T-helper 2 cell treated with Interferon-gamma antibody and Interleukin-4, amounts not matched to agents 100 ng/mL and 5 ng/mL, for 36 hours (primary cell): ENCODE measurements around the gene GOLGA3. TPM values are rescaled to one million over a fixed set of nuclear protein-coding genes. Genes with fewer than 3 reads are reported as not detected.
"Not testable (repeated sequence)": the region's sequence is repeated elsewhere in the genome, so short reads cannot be mapped to it uniquely, and the experiment has no call there.

ENCODE experiments used
- intact Hi-C: fragments of 100-400 bp; cut with micrococcal nuclease; formaldehyde crosslinking; loops from one replicate; pipeline ENCODE4 v1.15.1; 2023
- total RNA-seq: library from RNA; stranded (reverse); gene quantifications from 2 replicates; pipeline ENCODE4 v1.2.3, GENCODE V29; 2022

The GOLGA3 gene
- total RNA-seq, 1 donor from 2014 or later = 55.2 TPM

DNA sequence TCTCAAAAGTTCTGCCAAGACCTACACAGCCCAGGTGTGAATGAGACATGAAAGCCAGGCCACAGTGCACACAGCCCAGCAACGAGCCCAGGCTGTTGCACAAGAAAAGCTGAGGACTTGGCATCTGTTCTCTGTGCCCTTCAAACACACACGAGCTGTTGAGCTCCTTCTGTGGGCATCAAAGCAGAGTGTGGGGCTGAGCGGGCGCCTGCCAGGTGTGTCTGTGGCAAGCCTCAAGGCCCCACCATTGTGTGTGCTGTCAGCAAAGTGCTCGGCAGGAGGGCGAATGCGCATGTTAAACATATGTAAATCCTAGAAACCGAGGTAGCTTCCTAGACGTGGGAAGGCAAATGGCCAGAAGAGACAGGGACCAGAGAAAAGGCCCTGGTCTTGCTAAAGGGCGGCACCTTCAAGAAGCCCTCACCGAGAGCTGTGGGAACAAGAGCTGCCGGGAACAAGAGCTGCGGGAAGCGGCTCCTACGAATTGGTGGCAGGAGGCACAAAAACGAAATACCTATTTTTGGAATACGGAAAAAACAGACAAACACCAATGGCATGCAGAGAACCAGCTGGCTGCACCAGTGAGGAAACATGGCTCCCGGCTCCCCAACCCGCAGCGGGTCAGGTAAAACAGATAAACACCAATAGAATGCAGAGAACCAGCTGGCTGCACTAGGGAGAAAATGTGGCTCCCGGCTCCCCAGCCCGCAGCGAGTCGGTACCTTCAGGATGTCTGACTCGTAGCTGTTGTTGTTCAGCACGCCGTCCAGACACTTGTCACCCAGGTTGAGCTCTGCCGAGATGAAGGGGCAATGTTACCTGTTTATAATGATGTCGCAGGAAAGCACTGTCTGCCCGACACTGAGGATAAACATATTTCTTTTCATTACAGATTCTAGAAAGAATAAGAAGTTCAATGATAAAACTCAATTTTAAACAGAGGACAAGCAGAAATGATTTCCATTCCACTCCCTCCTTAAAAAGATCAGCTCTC, 19.0 kb upstream of the GOLGA3 start:
- intact Hi-C loops = no loop called here

DNA sequence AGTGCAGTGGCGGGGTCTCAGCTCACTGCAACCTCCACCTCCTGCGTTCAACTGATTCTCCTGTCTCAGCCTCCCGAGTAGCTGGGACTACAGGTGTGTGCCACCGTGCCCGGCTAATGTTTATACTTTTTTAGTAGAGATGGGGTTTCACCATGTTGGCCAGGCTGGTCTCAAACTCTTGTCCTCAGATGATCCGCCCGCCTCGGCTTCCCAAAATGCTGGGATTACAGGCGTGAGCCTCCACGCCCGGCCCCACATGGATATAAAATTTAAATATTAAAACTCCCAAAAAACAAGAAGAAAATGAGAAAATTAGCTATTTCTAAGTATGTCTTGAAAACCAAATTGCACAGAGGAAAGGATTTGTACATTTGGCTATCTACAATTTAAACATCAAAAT, 16.0 kb upstream of the GOLGA3 start:
- intact Hi-C loops = not testable (repeated sequence)

DNA sequence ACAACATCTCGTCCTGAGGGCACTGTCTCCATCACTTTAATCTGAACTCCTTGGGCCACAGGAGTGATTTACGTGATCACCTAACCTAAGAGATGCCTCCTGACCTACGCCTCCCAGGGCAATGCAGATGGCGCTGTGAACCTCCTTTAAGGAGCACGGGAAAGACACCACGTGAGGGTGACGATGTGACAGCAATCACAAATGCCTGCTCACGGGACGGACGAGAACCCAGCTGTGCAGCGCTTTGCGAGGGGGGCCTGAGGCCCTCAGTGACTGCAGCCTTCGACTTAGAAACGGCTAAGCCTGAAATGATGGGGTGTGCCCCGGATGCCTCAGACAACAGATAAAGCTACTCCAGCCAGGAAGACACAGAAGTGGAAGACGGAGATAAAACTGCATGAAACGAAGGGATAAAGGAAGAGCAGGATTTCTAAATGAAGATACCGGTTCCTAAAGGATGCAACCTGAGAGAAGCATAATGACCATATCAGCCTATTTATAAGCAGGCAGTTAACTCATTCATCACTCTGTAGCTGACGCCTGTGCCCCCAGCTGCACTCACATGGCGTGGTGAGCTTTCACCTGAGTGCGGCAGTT, 13.9 kb upstream of the GOLGA3 start:
- intact Hi-C loops = no loop called here

DNA sequence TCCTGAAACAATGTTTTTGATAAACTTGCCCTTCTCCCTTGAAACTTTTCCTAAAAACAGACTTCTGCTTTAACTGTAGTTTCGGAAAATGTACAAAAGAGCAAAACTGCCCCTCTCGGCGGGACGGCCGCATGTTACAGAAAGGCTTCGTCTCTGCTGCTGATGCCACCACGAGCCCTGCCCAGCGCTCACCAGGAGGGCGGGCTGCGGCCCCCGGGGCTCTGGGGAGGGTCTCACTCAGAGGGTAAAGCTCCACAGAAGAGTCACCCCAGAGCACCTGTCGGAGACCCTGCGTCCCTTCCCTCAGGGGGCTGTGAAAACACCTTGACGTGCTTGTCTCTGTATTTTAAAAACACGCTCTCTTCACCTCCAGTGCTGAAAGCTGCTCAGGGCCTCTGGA, 12.5 kb upstream of the GOLGA3 start:
- intact Hi-C loops = no loop called here

DNA sequence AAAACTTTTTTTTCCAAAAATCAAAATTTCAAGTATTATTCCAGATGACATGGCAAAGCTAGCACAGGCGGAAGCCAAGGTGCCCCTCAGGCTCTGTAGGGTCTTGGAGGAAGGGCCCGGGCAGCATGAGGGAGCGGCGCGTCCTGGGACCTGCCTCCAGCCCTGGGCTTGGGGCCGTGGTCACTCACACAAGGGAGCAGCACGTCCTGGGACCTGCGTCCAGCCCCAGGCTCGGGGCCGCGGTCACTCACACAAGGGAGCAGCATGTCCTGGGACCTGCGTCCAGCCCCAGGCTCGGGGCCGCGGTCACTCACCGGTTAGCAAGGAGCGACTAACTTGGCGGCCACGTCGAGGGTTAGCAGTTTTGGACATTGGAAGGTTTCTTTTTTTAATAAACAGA, 11.9 kb upstream of the GOLGA3 start:
- intact Hi-C loops = no loop called here

DNA sequence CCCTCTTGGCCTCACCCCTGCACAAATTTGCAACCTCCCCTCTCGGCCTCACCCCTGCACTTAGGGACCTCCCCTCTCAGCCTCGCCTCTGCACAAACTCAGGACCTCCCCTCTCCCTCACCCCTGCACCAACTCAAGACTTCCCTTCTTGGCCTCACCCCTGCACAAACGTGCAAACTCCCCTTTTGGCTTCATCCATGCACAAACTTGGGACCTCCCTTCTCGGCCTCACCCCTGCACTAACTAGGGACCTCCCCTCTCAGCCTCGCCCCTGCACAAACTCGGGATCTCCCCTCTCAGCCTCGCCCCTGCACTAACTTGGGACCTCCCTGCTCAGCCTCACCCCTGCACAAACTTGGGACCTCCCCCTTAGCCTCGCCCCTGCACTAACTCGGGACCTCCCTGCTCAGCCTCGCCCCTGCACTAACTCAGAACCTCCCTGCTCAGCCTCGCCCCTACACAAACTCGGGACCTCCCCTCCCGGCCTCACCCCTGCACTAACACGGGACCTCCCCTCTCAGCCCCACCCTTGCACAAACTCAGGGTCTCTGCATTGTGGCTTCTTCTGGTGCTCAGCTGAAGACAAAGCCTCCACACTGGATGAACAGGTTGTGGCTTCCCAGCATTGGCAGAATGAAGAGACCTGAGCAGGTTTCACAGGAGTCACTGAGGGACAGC, 11.0 kb upstream of the GOLGA3 start:
- intact Hi-C loops = no loop called here

DNA sequence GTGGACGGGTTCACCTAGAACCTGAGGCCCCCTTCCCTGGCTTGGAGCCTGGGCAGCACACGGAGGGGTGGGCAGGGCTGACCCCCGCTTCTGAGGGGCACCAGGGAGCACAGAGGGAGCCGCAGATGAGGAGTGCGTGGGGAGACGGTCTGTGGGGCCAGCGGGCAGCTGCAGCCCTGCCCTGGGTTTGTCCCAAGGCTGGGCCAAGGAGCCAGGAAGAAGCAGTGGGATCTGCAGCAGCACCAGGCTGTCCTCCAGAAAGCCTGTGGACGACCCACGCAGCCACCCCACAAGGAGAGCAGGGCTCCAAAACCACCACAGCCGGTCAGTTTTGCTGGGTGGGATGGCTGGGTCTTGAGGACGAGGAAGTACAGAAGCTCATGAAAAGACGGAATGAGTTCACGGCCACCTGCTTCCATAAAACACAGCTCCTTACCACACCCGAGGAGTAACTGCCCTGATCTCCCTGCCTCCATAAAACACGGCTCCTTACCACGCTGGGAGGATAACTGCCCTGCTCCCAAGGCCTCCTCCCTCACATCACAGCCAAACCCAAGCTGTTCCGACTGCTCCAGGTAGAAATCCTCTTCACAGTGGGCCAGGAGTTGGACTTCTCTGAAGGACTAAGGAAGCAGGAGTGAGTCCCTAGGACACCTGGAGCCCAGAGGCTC, 9.9 kb upstream of the GOLGA3 start:
- intact Hi-C loops = no loop called here

DNA sequence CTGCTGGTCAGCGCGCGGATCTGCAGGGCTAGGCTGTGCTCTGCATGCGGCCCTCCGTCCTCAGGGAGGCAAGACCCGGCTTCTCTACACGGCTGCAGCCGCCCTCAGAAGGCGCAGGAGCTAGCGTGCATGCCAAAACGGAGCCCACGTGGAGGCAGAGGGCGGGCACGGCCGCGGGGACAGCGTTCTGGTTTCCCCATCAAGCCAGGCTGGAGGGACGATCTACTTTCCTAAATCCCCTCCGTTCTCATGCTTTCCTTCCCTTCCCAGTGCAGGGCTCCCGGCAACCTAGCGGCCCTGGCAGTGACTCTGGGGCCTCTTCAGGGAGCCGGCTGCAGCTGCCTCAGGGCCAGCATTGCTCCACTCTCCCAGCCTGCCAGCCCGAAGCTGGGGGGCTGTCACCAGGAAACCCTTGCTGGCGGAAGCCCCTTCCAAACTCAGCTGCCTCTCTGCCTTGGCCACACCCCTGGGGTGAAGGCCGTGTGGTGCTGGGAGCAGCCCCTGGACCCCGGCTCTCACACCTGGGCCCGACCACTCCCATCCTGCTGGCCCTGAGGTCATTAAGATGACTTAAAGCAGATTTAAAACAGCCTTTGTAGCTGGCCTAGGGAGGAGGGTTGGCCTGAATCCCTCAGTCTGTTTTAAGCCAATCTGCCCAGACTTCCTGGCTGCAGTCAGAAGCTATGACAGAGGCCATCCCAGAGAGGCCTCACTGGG, 9.2 kb upstream of the GOLGA3 start:
- intact Hi-C loops = no loop called here

DNA sequence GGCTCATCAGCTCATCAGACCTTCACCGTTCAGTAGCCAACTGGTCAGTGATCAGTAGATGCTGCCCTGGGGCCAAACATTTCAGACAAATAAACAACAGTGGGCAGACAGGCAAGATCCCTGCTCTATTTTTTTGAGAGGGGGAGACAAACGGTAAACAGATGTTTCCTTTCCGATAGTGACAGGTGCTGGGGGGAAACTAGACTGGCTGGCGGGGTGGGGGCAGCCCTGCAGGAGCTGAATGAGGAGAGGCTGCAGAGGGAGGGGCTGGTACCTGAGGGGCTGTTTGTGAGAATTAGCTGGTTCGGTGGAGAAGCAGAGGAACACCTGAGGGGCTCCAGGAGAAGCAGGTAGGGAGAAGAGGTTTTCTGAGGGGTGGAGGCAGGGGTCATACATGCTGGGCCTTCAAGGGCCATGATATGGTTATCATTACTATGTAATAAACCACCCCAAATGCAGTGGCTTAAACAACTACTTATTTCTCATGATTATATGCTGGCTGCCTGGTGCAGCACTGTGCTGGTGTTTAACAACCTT, 8.2 kb upstream of the GOLGA3 start:
- intact Hi-C loops = no loop called here

DNA sequence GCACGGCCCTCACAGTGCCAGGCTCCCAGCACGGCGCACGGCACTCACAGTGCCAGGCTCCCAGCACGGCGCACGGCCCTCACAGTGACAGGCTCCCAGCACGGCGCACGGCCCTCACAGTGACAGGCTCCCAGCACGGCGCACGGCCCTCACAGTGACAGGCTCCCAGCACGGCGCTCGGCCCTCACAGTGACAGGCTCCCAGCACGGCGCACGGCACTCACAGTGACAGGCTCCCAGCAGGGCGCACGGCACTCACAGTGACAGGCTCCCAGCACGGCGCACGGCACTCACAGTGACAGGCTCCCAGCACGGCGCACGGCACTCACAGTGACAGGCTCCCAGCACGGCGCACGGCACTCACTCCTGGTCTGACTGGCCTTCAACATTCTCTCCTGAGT, 7.6 kb upstream of the GOLGA3 start:
- intact Hi-C loops = not testable (repeated sequence)

DNA sequence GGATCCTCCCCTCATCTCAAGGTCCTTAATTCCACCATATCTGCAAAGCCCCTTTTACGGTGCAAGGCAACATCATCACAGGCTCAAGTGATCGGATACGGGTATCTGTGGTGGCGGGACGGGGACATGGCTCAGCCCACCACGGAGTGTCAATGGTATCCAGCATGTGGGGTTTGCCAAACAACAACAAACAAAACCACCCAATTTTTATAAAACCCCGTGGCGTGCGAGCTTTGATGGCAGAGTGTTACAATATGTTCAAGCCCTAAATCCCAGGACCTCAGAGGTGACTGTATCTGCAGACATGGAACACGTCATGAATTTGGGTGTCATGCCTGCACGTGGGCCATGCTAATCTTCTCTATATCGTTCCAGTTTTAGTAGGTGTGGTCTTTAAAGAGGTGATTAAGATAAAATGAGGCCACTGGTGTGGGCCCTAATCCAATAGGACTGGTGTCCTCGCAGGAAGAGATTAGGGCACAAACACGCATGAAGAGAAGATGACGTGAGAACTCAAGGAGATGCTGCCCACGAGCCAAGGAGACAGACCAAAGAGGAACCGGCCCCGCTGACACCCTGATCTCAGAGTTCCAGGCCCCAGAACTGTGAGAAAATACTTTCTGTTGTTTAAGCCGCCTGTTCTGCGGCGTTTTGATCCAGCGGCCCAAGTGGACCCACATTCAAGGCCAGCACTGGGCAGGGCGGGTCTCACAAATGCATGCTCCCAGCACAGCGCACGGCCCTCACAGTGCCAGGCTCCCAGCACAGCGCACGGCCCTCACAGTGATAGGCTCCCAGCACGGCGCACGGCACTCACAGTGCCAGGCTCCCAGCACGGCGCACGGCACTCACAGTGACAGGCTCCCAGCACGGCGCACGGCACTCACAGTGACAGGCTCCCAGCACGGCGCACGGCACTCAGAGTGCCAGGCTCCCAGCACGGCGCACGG, 6.7 kb upstream of the GOLGA3 start:
- intact Hi-C loops = no loop called here

DNA sequence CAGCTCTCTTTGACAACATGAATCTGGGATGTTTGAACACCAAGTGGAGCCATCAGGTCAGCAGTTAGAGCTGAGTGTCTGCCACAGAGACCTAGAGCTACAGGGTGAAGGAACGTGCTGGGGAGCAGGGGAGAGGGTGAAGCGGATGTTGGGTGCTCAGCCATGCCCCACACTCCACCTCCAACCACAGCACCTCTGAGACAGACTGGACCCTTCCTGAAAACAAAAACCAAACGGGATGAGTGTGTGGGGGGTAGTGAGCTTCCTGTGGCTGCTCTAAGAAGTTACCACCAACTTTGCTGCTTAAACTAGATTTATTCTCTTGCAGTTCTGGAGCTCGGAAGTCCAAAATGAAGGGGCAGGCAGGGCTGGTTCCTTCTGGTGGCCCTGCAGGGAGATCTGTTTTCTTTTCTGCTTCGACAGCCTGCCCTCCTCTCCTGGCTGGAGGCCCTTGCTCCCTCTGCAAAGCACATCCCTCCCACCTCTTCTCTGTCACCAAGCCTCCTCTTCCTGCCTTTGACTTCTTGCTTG, 5.6 kb upstream of the GOLGA3 start:
- intact Hi-C loops = no loop called here

DNA sequence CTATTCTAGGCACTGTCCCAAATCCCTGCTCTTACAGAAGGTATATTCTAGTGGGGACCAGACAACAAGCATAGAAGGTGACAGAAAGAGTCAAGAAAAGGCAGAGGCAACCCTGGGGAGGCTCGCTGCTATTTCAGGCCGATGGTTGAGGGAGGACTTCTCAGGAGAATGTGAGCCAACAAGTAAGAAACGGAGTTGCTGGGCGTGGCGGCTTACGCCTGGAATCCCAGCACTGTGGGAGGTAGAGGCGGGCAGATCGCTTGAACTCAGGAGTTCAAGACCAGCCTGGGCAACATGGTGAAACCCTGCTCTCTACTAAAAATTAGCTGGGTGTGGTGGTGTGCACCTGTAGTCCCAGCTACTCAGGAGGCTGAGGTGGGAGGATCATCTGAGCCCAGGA, 4.7 kb upstream of the GOLGA3 start:
- intact Hi-C loops = no loop called here

DNA sequence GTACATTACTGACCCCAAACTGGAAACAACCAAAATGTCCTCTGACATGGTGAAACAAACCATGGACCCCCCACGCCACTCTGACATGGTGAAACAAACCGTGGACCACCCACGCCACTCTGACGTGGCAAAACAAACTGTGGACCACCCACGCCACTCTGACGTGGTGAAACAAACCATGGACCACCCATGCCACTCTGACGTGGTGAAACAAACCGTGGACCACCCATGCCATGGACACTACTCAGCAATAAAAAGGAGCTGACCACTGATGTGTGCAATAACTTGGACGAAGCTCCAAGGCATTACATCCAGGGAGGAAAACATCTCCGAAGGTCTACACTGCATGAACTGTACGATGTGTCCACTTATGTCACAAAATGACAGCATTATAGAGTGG, 3.1 kb upstream of the GOLGA3 start:
- intact Hi-C loops = no loop called here

DNA sequence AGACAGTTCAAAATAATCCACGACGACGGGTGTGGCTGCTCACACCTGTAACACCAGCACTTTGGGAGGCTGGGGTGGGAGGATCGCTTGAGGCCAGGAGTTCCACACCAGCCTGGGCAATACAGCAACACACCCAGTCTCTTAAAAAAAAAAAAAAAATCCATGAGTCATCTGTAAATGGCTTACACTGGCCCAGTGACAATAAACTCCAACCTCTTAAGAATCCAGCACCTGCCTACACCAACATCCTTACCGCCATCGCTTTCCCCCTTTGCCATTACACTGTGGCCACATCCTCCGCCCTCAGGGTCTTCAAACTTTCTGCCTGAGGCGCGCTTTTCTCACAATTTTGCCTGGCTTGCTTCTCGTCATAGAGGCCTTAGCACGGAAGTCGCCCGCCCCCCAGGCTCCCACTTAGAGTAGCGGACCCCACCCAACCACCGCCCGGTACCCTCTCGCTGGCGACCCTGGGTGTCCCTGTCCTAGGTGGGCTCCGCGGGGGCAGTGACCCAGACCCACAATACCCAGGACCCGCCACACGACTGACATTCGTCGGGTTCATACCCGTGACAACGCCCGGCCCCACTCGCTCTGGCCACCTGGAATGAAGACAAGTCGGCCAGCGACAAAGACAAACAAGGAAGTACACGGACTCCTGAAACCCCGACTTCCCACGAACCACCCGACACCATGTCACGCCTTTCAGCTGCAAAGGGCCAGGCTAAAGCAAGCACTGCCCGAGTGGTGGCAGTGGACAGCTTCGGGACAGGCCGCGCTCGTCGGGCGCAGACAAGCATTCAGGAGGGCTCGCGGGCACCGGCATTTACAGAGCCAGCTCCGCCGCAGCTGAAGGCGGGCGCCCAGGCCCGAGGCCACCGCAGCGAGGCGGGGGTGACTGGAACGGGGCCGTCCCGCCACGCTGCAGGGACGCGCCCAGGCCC, 636 bp downstream of the GOLGA3 start:
- intact Hi-C loops = loop anchor here (1.0 to 5.0 kb wide), 3 partner anchors 66 to 158 kb away; partner anchors contain the start of genes ANKLE2, PGAM5 and ZNF26

DNA sequence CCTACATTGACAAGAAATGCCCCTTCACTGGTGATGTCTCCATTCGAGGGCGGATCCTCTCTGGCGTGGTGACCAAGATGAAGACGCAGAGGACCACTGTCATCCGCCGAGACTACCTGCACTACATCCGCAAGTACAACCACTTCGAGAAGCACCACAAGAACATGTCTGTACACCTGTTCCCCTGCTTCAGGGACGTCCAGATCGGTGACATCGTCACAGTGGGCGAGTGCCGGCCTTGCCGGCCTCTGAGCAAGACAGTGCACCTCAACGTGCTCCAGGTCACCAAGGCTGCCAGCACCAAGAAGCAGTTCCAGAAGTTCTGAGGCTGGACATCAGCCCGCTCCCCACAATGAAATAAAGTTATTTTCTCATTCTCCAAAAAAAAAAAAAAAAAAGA, 2.8 kb downstream of the GOLGA3 start:
- intact Hi-C loops = loop anchor here (5.0 kb wide), 1 partner anchor 64 kb away; the partner anchor contains the start of gene ANKLE2

DNA sequence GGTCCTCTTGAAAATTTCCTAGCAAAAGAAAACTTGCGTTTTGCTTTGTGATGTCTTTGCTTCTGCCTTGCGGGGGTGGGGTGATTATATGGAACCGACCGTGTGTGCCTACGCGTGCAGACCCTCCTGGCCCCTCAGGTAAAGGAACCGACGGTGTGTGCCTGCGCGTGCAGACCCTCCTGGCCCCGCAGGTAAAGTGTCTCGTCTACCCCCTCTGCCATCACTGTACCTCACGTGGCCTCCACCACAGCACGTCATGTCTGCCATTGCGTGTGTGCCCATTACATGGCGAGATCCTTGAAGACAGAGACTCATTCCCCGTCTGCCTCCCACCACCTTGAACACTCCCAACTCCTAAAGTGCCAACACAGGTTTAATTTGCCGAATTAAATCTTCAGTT, 3.6 kb downstream of the GOLGA3 start:
- intact Hi-C loops = loop anchor here (5.0 kb wide), 1 partner anchor 63 kb away; the partner anchor contains the start of gene ANKLE2

DNA sequence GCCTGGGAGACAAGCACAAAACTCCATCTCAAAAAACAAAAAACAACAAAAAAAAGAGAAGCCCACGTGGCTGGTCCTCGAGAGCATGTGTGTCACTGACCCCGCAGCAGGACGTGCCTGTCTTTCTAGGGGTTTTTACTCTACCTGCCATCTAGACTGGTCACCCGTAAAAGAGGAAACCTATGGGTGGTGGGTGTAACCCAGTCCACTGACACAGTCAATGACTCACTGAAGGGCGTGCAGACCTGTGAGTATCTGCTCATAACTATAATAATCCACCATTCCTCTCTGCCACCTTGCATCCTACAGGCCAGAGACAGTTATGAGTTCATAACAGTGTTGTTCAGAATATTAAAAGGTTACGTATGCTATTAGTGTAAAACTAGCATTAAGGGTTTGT, 4.6 kb downstream of the GOLGA3 start:
- intact Hi-C loops = no loop called here
